Upper lobe of left lung (tissue), 6 donors: ENCODE measurements around the gene CCDC88A. TPM values are rescaled to one million over a fixed set of nuclear protein-coding genes. Genes with fewer than 3 reads are reported as not detected.

ENCODE experiments used
- ATAC-seq, 2 donors: fragments of 200-7000 bp; cut with Tn5 transposase; one replicate each; pipeline ENCODE4 v1.9.1; 2022; ENCODE audit warnings: mild to moderate bottlenecking in 2 of 2, moderate library complexity in 2 of 2; ENCODE audit not compliant: low FRiP score in 2 of 2
- DNase-seq, 2 donors: peaks; one replicate each; pipeline ENCODE4 v3.0.0-alpha.2; 2019 to 2020
- H3K27ac ChIP-seq, 4 donors: fragments of 200-600 bp; sonication (generic); one replicate each; pipeline ENCODE4 v1.5.1; 2016 to 2019
- H3K27me3 ChIP-seq, 4 donors: fragments of 200-600 bp; sonication (generic); one replicate each; pipeline ENCODE4 v1.5.1; 2017 to 2019
- H3K36me3 ChIP-seq, 4 donors: fragments of 200-600 bp; sonication (generic); one replicate each; pipeline ENCODE4 v1.5.1; 2016 to 2019
- H3K4me1 ChIP-seq, 4 donors: fragments of 200-600 bp; sonication (generic); one replicate each; pipeline ENCODE4 v1.5.1; 2018 to 2019
- H3K4me3 ChIP-seq, 4 donors: fragments of 200-600 bp; sonication (generic); one replicate each; pipeline ENCODE4 v1.5.1; 2017 to 2019; ENCODE audit warnings: mild to moderate bottlenecking in 2 of 4, moderate library complexity in 1 of 4
- H3K9me3 ChIP-seq, 4 donors: fragments of 200-600 bp; sonication (generic); one replicate each; pipeline ENCODE4 v1.5.1; 2018 to 2019
- EP300 ChIP-seq, 4 donors: sonication (generic); formaldehyde crosslinking; IDR thresholded peaks; one replicate each; pipeline ENCODE4 v1.5.1; 2017; ENCODE audit warnings: antibody characterized with exemption in 4 of 4, control low read depth in 2 of 4
- POLR2A ChIP-seq, 4 donors: fragments of 450-650 bp; IDR thresholded peaks; one replicate each; pipeline ENCODE4 v1.5.1; 2016 to 2017; ENCODE audit warnings: antibody characterized with exemption in 4 of 4, mild to moderate bottlenecking in 2 of 4
- POLR2AphosphoS5 ChIP-seq, 2 donors: sonication (generic); formaldehyde crosslinking; IDR thresholded peaks; one replicate each; pipeline ENCODE4 v1.5.1; 2017; ENCODE audit warnings: antibody characterized with exemption in 2 of 2
- whole genome bisulfite sequencing, 2 donors: methylation state at CpG; one replicate each; pipeline ENCODE4 v1.1.5; 2017 to 2018; 5-methylcytosine and 5-hydroxymethylcytosine counted together
- total RNA-seq, 6 donors: library from RNA; depleted of rRNA in 4 of 6; stranded (reverse); fragments of >200 nt in 4 of 6; gene quantifications; one replicate each; pipeline versions ENCODE4 v1.1.0 to v1.2.1, GENCODE V29; 2016 to 2021
- TF ChIP-seq, protein P1 (sequence below), 6 experiments: fragments of 450-650 bp in 4 of 6; fragments of 200-600 bp in 2 of 6; sonication (generic) in 2 of 6; IDR thresholded peaks; one replicate each; pipeline ENCODE4 v1.5.1; 2016 to 2019; ENCODE audit warnings: antibody characterized with exemption in 6 of 6
- donor health status: DM: no; HTN: no; CAD: no; lungs with moderate emphysema.
- donor health status: DM: no; HTN: yes; CAD: no; lungs with severe emphysema.

CCDC88A gene
- total RNA-seq, 6 donors from 2014 or later, result 66.7 to 128 (median 91.2) TPM

DNA sequence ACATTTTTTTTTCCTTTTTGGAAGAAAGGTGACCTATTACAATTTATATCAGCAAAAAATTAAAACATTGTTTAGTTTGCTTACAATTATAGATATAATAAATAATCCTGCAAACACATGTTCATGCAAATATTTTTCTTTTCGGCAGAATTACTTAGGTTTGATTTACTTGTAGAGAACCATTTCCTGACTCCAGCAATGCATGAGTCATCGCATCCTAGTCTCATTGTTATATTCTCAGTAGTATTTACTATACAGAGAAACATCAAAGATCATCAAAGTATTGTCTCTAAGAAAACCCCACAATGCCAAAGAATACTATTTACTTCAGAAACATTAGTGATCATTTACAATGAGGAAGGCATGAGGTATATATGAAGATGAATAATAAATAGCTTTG is 110.2 kb downstream of the CCDC88A start:
- 61 to 70% methylated on average over 2 of the region's 2 CpGs for WGBS, 2 donors
- peaks cover 0 to 20% (median 4%) of the 10 kb centered on the region in 4 donors for H3K36me3 ChIP-seq

DNA sequence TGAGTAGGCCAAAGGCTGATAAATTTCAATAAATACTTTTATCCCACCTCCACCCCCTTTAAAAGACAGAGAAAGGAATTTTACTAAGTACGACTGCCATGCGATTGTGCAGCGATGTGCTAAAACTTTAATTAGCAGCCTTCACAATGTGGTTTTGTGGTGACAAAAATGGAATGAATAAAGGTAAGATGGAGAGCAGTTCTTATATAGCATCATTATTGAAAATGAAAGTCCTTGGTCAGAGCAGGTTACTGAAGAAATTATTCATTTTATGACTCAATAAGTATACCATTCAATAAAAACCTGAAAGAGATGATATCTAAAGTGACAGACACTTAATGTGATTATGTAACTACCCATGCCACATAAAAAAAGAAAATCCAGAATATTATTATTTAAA is 117.4 kb downstream of the CCDC88A start:
- H3K27ac ChIP-seq, result no peak overlapping the region
- H3K27me3 ChIP-seq, result no peaks in the 10 kb centered on the region
- TF ChIP-seq, protein P1, sequence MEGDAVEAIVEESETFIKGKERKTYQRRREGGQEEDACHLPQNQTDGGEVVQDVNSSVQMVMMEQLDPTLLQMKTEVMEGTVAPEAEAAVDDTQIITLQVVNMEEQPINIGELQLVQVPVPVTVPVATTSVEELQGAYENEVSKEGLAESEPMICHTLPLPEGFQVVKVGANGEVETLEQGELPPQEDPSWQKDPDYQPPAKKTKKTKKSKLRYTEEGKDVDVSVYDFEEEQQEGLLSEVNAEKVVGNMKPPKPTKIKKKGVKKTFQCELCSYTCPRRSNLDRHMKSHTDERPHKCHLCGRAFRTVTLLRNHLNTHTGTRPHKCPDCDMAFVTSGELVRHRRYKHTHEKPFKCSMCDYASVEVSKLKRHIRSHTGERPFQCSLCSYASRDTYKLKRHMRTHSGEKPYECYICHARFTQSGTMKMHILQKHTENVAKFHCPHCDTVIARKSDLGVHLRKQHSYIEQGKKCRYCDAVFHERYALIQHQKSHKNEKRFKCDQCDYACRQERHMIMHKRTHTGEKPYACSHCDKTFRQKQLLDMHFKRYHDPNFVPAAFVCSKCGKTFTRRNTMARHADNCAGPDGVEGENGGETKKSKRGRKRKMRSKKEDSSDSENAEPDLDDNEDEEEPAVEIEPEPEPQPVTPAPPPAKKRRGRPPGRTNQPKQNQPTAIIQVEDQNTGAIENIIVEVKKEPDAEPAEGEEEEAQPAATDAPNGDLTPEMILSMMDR (IDR thresholded peaks at IDR 0.05), result no peak
- TF ChIP-seq POLR2A (IDR thresholded peaks at IDR 0.05) (no peak), EP300 (IDR thresholded peaks at IDR 0.05) (no peak), POLR2AphosphoS5 (IDR thresholded peaks at IDR 0.05) (no peak)
- DNase-seq (no peak), ATAC-seq (no peak)
- H3K36me3 ChIP-seq, result peaks cover 0 to 6% (median 0%) of the 10 kb centered on the region in 4 donors
- H3K4me1 ChIP-seq, result no peaks in the 10 kb centered on the region
- WGBS, 2 donors, result 89 to 94% methylated on average over 3 of the region's 3 CpGs
- no peaks in the 10 kb centered on the region for H3K9me3 ChIP-seq
- no peak overlapping the region for H3K4me3 ChIP-seq

More for the DNA sequence above, 110.2 kb downstream of the CCDC88A start:
- ATAC-seq (no peak), DNase-seq (no peak)
- H3K4me3 ChIP-seq, result no peak overlapping the region
- TF ChIP-seq, protein P1 (IDR thresholded peaks at IDR 0.05), result no peak
- TF ChIP-seq POLR2A (IDR thresholded peaks at IDR 0.05) (no peak), POLR2AphosphoS5 (IDR thresholded peaks at IDR 0.05) (no peak), EP300 (IDR thresholded peaks at IDR 0.05) (no peak)
- no peaks in the 10 kb centered on the region for H3K27me3 ChIP-seq
- H3K4me1 ChIP-seq, result peaks cover 0 to 7% (median 0%) of the 10 kb centered on the region in 4 donors
- H3K9me3 ChIP-seq, result no peaks in the 10 kb centered on the region
- H3K27ac ChIP-seq, result peak overlapping the region in 1 of 4 donors; percentile 19

- ATAC-seq, result no peak
- peaks cover 0 to 6% (median 0%) of the 10 kb centered on the region in 4 donors for H3K36me3 ChIP-seq
- H3K27me3 ChIP-seq, result no peaks in the 10 kb centered on the region
- no peak for DNase-seq
- no peak overlapping the region for H3K4me3 ChIP-seq
- TF ChIP-seq POLR2AphosphoS5 (IDR thresholded peaks at IDR 0.05) (no peak), EP300 (IDR thresholded peaks at IDR 0.05) (no peak), POLR2A (IDR thresholded peaks at IDR 0.05) (no peak)
- TF ChIP-seq, protein P1 (IDR thresholded peaks at IDR 0.05), result no peak
- no peak overlapping the region for H3K27ac ChIP-seq
- H3K4me1 ChIP-seq, result no peaks in the 10 kb centered on the region
- no peaks in the 10 kb centered on the region for H3K9me3 ChIP-seq
- WGBS, 2 donors, result 96 to 97% methylated on average over 1 of the region's 1 CpG
Measured at GRCh38 chr2:55301277-55301676, 118.4 kb downstream of the CCDC88A start.

DNA sequence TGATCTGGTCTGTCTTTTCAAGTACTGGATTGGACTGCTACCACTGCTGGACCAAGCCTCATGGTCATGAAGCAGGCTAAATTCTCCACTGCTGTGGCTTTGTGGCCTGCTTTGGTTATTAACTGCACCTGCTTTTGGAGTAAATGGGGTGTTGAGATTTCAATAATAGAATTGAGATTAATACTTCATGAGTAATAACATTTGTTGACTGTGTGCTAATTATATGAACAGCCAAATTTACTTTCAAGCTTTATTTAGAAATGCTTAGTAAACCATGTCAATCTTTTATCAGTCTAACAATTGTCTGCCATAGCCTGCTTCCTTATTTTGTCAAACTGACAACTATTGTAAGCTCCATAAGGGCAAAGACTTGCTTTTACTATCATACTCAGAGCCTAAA is 123.3 kb downstream of the CCDC88A start:
- Histone ChIP-seq H3K9me3 (no peaks in the 10 kb centered on the region), H3K4me1 (peaks cover 0 to 13% (median 4%) of the 10 kb centered on the region in 4 donors), H3K27ac (no peak overlapping the region), H3K36me3 (peaks cover 0 to 13% (median 3%) of the 10 kb centered on the region in 4 donors), H3K27me3 (no peaks in the 10 kb centered on the region), H3K4me3 (no peak overlapping the region)
- DNase-seq, result no peak
- TF ChIP-seq, protein P1 (IDR thresholded peaks at IDR 0.05), result no peak
- no peak for TF ChIP-seq POLR2A (IDR thresholded peaks at IDR 0.05)
- TF ChIP-seq EP300 (IDR thresholded peaks at IDR 0.05), result no peak
- no peak for TF ChIP-seq POLR2AphosphoS5 (IDR thresholded peaks at IDR 0.05)
- ATAC-seq, result no peak

DNA sequence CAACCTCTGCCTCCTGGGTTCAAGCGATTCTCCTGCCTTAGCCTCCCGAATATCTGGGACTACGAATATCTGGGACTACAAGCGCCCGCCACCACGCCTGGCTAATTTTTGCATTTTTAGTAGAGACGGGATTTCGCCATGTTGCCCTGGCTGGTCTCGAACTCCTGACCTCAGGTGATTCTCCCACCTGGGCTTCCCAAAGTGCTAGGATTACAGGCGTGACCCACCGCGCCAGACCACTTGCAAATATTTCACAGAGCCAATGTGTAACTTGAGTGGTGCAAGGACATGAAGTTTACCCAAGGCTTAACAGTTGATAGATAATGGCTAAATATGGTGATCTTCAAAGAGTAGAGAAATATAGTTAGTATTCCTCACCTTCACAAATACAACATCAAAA is 136.6 kb downstream of the CCDC88A start:
- Histone ChIP-seq H3K27ac (peak overlapping the region in 2 of 4 donors; percentile 95 to 96), H3K27me3 (no peaks in the 10 kb centered on the region), H3K4me3 (peak overlapping the region in 3 of 4 donors; percentile 66 to 82 (median 76)), H3K4me1 (peaks cover 0 to 16% (median 6%) of the 10 kb centered on the region in 4 donors), H3K9me3 (no peaks in the 10 kb centered on the region), H3K36me3 (no peaks in the 10 kb centered on the region)
- 96 to 97% methylated on average over 12 of the region's 12 CpGs for WGBS, 2 donors
- no peak for DNase-seq
- ATAC-seq, result no peak
- TF ChIP-seq, protein P1 (IDR thresholded peaks at IDR 0.05), result no peak
- no peak for TF ChIP-seq POLR2A (IDR thresholded peaks at IDR 0.05)
- no peak for TF ChIP-seq POLR2AphosphoS5 (IDR thresholded peaks at IDR 0.05)
- TF ChIP-seq EP300 (IDR thresholded peaks at IDR 0.05), result no peak
